Measurements from ENCODE around the gene ASPRV1. TPM values are rescaled to one million over a fixed set of nuclear protein-coding genes. Genes with fewer than 3 reads are reported as not detected.

The ASPRV1 gene
- total RNA-seq, 1 donor from 2014 or later: 0.80 TPM

DNA sequence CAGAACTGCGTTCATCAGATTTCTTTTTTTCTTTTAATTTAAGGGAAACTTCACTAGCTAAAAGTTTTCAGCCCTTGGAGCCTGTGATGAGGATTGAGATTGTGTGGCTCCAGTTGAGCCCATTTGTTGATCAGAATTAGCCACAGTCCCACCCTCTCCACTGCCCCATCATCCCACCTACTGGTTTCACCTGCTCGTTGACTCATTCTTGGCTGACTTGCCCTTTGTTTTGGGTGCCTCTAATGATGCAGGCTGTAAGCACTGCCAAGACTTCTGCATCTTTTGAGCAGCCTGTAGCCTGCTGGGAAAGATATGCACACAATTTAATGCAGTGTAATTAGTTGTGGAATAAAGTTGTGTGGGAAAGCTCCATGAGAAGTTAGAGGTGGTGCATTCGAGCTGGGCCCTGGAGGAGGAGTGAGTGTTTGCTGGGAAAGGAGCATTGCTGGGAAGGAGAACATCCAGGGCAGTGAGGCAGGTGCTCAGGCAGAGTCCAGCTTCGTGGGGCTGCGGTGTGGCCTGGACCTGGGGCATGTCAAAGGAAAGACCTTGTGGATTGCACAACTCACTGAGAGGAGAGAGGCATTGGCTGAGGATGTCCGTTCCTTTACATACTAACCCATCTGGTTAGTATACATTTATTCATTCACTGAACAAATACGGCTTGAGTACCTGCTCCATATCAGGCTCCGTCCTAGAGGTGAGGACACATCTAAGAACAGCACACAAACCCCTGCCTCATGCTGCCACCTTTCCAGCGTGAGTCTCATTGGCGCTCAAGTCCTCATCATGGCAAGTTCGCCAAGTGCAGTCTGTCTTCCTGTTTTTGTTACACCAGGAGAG is 18.2 kb downstream of the ASPRV1 start:
- no peak for DNase-seq (ENCODE audit: low read depth)

DNA sequence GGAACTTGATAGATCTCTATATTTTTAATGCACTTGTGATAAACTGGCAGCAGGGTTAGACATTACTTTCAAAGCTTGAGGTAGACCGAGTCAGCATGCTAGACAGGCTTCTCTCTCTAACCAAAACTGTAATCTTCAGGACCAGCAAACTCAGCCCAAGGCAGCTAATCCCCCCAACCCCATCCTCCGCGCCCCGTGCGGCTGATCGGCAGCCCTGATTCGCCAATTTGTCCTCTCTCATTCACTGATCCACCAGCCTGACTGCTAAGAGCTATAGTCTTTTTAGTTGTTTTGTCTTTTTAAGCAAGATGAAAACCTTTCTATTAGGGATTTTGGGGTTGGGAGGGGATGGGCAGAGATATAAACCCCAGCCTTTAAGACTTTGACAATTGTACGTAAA is 20.7 kb downstream of the ASPRV1 start:
- no peak for DNase-seq (ENCODE audit: low read depth)

DNA sequence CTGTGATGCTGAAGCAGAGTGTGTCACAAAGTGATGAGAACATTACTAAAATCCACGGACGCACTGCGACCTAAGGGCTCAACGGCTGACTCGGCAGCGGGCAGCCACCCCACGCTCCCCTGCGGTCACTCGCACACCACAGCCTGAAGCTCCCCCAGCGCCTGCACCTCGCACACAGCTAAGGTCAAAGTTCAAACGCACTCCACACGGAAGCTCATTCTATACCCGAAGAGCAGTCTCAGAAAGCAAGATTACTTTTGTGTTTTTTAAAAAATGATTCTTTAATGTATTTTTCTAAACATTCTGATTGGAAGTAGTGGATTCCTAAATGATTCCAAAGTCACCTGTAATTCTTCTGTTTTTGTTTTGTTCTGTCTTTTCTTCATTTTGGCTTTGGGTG is 21.7 kb downstream of the ASPRV1 start:
- no peak for DNase-seq (ENCODE audit: low read depth)

DNA sequence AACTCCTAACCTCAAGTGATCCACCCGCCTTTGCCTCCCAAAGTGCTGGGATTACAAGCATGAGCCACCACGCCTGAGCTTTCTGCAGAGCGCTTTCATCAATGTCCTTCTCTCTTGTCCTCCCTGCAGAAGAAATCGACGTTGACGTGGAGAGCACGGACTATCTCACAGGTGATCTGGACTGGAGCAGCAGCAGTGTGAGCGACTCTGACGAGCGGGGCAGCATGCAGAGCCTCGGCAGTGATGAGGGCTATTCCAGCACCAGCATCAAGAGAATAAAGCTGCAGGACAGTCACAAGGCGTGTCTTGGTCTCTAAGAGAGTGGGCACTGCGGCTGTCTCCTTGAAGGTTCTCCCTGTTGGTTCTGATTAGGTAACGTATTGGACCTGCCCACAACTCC is 23.5 kb downstream of the ASPRV1 start:
- no peak for DNase-seq (ENCODE audit: low read depth)

DNA sequence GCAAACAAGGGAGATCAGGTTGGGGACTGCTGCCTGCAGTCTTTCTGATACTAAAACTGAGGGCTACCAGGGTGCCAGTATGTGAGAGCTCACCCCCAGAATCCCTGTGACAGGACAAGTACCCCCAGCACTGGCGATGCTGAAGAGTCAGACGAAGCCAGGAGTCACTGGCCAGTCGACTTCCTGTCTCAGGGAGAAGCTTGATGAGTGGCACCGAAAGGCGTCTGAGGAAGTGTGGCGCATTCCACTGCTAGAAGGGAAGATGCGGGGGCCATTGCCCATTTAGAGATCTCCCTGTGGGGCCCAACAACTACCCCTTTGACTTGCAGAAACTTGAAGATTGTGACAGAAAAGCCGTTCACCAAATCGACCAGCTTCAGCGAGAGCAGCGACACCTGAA is 24.5 kb downstream of the ASPRV1 start:
- DNase-seq (ENCODE audit: low read depth): no peak

DNA sequence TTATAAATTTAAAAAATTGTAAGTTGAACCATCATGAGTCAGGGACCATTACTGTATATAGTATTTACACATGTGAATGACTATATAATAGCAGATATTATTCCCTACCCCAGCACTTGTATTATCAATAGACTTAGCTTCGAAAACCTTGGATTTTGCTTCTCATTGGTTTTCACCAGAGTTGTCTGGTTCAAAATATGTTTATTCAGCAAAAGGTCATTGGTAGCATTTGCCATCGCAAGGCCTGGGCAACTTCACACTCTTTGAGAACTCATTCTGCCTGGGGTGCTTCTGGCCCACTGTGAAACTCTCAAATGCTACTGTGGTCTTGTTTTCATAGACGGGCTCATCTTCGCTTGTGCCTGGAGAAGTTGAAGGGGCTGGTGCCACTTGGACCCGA is 26.4 kb downstream of the ASPRV1 start:
- DNase-seq (ENCODE audit: low read depth): no peak

DNA sequence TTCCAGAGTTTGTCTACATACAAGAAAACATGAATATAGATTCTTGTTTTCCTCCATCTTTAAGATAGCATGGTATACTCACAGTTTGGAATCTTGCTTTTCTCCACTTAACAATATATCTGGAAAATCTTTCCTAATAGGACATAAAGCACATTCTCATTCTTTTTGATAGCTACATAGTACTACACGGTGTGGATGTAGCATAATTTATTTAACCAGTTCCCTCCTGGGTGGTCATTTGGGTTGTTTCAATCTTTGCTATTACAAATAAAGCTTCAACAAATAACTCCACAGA is 26.9 kb downstream of the ASPRV1 start:
- DNase-seq (ENCODE audit: low read depth): no peak

DNA sequence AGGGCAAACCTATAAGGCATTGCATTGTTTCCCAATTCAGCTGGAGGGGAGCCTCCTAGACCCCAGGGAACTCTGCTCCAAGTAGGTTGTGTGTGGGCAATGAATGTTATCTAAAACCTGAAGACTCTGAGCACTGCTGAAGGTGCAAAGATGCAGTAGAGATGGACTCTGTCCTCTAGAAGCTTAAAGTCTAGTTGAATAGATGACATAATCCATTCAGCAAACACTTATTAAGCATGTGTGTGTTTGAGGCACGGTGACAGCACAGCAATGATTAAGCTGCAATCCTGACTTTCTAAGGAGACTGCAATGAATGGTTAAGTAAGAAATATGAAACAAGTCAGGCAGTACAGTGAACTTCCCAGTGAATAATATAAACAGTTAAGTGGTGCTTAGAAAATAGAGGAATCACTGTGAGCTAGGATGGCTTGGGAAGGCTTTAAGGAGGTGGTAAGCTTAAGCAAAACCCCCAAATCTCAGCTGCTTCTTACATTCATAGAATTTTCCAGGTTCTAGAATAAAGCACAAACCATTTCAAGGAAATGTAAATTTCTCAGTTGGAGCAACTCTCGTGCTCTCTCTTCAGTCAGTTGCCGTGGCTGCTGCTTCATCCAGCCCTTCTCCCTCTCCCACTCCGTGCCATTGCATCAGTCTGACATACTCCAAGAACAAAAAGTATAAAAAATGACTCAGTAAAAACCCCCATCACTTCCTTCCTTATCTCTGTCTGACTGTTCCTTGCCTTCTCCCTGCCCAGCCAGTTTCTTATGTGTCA is 27.4 kb downstream of the ASPRV1 start:
- no peak for DNase-seq (ENCODE audit: low read depth)

DNA sequence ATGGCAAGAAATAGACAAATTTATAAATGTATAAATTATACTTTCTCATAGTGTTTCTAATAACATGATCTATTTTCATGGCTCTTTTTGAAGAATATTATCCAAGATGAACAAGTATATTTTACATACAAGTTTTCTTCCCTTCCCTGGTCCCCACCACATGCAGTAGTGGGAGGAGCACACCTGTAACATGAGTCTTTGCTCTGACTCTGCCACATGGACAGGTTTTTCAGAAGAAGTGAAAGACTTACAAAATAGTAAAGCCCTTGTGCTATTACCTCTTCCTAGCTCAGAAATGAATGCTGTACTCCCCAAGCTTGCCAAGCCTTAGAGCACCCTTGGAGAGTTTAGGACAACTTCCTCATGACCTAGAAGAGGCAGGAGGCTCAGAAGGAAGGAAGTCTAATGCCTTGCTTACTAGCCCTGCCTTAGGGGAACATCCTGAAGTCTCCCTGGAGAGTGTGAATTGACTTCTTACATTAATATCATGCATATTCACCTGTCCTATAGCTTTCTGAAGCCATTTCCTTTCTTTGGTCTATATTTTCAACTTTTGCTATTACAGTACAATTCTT is 28.1 kb downstream of the ASPRV1 start:
- no peak for DNase-seq (ENCODE audit: low read depth)

DNA sequence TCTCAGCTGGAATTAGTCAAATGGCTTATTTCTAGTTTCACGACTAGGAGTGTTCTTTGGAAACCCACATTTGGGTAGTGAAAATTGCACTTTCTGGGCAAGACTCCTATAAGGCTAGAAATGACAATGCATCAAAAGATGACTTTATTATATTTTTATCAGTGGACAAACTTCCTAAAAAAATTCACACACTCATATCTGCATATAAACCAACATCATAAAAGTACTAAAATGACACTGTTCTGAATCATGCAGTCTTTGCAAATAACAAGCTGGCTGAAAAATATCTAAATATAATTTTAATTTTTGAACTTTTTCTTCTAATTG is 28.9 kb downstream of the ASPRV1 start:
- no peak for DNase-seq (ENCODE audit: low read depth)

DNA sequence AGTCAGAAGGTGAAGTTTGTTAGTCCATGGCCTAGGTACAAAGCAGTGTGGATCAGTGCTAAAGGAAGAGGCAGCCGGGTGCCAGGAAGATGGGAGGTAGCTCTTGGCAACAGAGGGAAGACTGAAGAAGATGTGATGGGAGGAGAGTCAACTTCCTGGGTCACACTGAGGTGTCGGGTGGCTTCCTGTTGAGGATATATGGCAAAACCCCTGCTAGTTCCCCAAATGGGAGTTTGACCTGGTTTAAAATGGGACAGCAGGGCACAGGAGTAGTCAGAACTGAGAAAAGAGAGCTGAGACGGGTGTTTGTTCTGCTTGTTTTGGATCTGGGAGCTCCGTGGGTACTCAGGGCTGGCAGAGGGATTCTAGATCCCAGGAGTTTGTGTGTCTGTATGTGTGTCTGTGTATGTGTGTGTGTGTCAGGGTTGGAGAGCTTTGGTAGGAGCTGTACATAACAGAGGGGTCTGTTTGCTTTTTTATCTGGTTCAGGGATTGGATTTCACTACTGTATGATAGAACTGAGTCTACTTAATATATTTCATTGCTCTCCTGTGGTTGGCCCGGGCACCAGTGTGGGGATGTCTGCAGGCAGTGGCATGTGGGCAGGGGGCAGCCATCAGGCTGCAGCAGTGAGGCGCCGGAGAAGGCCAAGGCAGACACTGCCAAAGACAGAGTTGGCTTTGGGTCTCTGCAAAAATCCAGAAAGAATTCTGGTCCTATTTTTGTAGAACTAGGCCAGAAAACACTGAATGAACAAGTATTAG is 29.4 kb downstream of the ASPRV1 start:
- DNase-seq (ENCODE audit: low read depth): no peak

DNA sequence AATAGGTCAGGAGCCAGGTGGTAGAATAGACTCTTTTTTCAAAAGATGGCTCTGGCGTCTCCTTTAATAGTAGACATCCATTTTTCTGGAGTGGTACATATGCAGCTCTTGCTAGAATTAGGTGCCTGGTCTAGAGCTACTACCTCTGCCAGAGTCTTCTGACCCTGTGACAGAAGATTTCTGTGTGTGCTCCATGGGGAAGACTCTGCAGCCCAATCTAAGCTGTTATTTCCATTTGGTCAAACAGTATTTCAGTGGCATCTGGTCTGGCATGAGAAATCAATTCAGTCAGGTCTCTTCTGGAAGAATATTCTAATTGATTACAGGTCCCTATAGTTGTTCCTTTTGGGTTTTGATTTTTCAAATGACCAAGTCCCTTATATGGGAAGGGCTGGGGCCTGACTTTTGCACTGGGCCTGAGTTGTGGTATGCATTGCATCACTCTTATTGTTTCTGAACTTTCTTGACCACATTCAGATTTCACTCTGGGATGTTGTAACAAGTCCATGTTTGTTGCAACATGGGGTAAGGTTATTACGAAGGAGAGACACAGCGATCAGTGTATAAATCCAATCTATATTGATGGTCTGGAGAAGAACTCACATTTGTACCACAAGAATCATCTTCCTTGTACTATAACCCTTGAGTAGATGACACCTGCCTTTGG is 34.4 kb downstream of the ASPRV1 start:
- no peak for DNase-seq (ENCODE audit: low read depth)

DNA sequence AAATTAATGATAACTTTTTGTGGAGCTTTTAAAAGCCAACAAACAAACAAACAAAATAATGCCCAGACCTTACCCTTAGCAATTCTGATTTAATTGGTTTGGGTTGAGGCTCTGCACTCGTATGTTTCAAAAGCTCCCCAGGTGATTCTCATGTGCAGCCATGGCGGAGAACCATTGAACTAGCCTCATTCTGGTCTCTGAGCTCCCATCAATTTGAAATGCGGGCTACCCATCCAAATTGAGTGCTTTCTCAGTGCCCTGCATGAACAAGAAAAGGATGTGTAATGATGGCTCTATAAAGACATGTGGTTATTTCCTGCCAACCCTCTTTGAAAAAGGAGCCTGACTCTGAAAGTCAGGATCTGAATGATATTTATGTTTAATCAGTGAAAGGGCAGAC is 38.3 kb downstream of the ASPRV1 start:
- no peak for DNase-seq (ENCODE audit: low read depth)

DNA sequence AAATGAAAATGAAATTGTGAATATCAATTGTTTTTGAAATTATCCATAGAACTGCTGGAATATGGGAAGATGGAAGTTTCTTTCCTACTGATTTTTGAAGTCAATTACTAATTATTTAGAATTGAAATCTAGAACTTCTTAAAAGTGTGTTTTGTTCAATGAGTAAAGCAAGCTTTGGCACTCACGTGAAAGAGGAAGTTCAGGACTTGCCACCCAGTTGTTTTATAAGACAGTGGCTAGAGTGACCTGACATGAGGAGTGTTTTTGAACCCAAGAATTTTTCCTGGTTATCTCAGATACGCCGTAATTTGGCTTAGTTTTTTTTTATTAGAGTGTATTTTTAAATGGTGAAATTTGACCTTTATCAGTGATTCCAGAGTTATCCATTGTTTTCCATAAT is 43.0 kb downstream of the ASPRV1 start:
- DNase-seq (ENCODE audit: low read depth): no peak

DNA sequence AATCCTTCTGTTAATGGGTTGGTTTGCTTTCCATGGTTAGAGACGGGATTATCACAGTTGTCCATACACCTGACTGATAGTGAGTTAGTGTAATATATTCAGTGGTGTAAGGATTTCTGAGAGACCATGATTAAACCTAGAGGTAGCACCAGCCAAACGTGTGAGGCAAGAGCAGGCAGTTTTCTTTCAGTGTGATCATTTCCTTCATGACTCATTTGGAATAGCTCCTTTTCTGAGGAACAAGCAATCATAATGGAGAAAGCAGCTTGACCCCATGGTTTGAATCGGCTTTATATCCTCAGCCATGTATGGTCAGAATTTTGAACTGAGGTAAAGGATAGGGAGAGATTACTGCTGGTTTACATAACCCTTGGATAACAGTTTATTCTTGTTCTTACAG is 43.6 kb downstream of the ASPRV1 start:
- DNase-seq (ENCODE audit: low read depth): peak; percentile 12

DNA sequence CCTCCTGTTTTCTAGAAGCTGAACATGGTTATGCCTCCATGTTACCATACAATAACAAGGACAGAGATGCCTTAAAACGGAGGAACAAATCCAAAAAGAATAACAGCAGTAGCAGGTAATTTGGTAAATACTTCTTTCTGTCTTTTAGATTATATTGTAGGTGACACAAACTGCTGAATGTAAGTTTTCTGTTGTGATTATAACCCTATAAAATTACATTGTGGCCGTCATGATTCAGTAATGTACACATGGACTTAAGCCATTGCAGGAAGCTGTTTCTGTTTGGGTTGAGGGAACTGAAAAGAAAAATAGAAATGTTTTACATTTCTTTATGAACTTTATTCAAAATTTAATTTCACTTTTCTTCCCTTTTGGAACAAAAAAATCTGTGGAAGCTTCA is 45.3 kb downstream of the ASPRV1 start:
- no peak for DNase-seq (ENCODE audit: low read depth)

DNA sequence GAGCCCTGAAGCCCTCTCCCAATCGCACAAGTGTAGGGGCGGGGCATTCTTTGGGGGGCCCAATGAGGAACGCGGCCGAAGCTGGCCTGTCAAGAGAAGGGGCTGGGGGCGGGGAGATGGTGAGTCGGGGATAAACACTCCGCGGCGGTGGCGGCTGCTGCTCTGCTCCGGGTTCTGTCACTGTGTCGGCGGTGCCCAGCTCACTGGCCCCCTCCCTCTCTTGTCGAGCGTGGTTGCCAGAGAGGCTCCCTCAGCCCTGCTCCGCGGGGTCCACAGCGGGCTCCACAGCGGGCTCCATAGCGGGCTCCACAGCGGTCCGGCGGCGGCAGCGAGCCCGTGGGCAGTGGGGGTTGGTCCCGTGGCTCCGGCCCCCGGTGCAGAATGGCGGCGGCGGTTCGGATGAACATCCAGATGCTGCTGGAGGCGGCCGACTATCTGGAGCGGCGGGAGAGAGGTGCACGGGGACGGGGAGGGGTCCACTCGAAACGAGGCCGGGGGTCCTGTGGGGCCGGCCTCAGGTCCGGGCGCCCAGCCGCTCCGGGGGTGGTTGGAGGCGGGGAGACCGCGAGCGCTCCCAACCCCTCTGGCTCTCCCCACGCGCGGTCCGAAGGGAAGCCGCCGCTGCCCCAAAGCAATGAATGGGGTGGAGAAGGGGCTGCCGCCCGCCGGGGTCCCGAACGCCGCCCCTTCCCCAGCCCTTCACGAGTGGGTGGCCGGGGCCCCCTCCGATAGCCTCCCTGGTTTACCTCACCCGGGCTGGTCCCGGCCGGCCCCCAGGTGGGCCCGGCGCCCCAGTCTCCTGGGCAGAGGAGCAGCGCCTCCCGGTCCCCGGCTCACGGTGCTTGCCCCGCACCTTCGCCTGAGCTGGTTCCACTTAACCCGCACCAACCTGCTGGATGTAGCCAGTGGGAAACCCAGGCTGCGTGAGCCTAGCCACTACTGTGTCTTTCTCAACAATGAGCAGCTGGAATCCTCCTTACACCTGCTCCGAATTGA is 46.2 kb downstream of the ASPRV1 start, which contains the start of gene MXD1:
Gene MXD1 (plus strand): TSS at position 160 of the 996 bp plus-strand sequence. CDS start 222 bp downstream, at position 382.
- no peak for DNase-seq (ENCODE audit: low read depth)

DNA sequence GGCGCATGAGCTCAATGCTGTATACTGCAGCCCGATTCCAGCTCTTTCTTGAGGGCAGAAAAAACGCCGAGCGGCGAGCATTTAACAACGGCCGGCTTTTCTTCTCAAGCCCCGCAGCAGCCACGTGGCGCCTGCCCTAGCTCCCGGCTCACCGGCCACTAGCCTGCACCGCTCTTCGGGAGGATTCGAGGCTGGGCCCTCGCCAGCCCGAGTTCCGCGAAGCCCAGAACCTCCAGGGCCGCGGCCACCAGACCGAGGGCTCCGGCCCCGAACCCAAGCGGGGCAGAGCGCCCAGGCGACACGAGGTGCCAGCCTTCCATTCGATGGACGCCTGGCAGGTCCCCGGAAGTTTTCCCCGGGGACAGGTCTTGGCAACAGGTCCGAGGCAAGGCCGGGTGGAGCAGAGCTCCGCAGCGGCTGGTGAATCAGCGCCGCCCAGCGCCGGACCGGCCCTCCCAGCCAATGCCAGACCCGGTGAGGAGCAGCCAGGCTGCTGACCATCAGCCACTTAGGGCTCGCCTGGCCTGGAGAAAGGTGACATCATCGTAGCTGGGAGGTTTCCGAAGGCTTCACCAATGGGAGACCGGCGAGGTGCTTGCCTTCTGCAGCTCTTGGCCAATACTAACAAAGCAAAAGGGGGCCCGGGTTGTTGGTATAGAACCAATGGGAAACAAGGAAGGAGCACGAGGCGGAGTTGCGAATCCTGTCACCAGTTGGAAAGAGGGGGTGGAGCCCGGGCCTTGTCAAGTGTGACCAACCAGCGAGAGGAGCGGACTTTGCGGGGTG is 47.1 kb downstream of the ASPRV1 start:
- DNase-seq (ENCODE audit: low read depth): peak; percentile 100

DNA sequence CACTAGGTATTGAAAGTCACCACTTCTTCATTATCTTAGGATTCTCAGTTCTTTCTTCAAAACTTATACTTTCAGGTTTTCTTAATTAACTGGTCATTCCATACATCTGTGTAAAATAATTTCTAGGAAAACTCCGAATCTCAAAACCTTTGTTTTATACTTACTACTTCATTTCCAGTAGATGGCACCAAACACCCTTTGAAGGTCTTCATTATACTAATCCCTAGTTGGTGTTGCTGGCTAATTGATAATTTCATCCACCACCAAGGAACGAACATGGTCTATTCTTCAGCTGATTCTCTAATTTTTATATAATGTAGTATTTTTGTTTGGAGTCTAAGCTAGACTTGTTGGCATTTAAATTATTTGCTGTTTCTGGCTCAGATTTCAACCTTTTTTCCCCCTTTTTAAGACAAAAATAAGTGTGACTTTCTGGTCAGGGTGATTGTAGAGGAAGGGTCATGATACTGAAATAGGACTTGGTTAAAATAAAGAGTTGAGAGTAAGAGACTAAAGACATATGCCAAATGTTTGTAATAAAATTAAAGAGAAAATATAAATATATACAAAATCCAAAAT is 49.4 kb downstream of the ASPRV1 start:
- peak; percentile 61 for DNase-seq (ENCODE audit: low read depth)

Measured in myocyte (in vitro differentiated cells).